ENCODE results near the gene C15orf39.
"Not testable (repeated sequence)": the region's sequence is repeated elsewhere in the genome, so short reads cannot be mapped to it uniquely, and the experiment has no call there.

C15orf39 gene

DNA sequence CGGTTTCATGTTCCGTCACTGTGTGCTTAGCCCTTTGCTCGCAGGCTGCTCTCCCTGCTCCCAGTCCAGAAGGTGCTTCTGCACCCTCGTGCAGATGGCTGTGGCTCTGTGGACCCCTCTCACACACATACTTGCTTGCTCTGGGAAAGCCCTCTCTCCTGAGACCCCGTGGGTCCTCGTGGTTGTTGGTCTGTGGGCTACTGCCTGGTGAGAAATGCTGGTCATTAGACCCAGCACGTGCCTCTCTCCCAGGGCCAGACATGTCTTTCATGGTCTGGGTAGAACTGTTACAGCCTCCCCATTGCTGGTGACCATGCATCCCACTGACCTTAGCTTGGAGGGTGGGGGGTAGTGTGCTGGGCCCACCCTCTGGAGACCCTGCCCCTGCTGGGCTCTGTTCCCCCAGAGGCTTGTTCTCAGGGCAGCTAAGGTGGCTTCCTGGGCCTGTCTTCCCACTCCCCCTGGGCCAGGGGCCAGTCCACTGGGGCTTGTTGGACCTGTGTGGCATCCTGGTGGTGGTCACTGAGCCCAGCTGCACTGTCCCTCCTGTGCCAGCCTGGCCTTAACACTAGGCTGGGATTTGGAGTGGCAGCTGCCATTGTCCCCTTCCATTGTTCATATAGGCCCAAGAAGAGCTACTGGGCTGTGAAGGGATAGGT is 10.6 kb downstream of the C15orf39 start:
- no peak for DNase-seq

DNA sequence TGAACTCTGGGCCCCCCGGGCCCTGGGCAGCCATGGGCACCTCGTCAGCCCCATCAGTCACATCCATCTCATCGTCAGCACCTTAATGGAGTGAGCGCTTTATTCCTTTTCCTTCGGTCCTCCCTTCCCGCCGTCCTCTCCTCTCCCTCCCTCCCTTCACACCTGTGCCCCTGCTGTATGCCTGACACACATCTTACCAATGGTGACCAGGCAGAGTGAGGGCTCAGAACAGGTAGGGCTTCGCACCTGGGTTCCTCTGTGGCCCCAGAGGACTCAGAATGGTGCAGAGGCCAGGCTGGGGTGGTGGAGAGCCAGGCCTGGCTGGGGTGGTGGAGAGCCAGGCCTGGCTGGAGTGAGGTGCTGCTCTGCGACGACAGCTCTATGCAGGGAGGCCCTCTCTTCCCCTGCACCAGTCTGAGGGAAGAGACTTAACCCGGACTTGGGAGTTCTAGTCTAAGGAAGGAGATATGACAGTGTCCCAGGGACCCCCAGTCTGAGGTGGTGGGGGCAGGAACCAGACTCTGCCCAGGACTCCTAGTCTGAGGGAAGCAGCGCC is 11.6 kb downstream of the C15orf39 start:
- no peak for DNase-seq

DNA sequence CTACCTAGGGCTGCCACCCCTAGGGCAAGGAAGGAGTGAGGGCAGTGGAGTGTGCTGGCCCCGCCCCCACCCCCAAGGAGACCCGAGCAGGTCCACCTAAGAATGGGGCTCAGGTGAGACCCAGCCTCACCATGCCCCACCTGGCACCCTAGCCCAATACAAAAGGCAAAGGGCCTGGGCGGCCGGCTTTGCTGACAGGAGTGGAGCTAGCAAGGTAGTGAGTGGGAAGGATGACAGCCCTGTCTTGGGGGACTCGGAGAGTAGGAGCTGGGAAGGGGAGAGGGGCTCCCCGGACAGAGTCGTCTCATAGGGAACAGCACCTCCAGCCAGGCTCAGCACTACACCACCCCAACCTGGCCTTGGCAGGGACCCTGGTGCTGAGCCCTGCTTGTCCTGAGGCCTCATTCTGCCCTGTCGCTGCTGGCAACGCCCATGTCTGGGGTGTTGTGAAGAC is 12.1 kb downstream of the C15orf39 start:
- DNase-seq = no peak

DNA sequence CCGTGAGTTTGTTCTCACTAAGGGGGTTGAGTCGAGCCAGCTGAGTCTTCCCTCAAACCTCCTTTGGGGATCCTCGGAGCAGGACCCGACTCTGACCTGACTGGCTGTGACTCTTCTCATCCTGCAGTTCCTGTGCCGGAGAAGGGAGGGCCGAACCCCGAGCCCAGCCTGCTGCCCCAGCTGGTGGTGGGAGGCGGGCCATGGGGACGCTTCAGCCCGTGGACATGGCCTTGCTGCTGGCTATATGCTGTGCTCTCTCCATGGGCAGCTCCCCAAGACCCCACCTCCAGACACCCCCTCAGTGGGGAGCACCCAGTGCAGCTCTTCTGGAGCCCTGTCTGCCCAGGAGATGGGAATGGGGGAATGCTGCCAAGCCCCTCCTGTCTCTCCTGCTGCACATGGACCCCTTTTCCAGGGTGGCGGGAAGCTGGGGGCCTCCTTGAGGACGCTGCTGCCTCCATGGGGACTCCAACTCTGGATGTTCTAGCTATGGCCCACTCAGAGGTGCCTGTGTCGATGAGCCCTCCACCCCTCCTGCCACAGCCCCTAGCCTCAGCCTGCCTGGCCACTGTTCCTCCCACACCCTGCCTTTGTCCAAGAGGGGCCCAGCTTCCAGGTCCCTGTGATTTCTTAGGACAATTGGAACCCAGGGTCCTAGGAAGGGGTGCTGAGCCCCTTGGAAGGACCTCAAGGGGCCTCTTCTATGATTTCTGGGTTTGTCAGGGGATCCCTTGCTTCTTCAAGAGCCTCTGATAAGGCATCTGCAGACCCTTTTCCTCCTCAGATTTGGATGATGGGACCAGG is 12.8 kb downstream of the C15orf39 start:
- no peak for DNase-seq

DNA sequence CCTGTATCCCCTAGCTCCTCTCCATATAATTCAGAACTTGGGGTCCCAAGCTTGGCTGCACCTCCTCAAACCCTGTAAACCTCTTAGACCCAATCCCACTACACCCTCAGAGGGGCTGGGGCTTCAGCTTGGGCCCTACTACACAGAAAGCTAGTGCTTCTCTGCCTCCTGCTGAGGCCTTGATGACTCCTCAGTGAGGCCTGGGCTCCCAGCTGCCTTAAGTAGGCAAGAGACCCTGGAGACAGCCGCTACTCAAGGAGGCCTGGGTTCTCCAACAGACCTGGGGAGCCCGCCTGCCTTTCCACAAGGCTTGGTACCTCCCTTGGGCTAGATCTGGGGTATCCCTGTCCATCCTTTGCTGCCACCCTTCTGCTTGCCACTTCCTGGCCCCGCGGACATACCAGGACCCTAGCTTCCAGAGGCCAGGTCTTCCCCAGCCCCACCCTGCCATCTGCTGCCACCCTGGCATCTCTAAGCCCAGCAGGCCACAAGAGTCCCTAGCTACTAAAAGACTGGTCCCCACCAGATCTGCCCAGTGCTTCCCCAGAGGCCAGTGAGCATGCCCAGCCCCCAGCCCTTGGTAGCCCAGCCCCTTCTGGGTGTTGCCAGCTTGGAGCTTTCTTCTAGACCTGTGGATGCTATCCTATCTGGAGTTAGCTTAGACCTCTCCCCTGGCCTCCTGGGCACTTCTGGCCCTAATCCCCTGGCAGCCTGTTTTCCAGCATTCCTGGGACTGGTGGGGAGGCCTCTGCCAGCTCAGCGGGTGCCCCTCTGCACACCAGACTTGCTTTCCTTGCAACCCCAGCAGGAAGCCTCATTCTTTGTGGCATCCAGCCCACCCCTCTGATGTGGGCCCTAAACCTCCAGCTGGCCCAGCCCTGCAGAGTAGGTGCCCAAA is 13.7 kb downstream of the C15orf39 start:
- DNase-seq = no peak

DNA sequence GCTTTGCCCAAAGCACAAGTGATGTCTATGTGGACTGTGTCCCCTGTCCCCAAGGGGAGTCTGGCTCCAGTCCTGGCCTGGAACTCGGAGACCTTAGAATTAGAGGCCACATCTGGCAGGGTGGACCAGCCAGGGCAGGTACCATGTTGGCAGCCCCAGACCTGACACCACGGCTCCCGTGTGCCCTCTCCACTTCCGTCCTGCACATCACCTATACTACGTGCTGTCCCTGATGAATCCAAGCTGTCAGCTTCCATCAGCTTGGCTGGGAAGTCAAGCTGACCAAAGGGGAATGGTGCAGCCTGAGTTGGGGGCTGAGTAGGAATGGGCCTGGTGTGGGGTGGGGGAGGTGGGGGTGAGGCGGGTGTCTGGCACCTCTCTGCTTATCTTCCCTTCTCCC is 15.3 kb downstream of the C15orf39 start:
- DNase-seq = no peak

DNA sequence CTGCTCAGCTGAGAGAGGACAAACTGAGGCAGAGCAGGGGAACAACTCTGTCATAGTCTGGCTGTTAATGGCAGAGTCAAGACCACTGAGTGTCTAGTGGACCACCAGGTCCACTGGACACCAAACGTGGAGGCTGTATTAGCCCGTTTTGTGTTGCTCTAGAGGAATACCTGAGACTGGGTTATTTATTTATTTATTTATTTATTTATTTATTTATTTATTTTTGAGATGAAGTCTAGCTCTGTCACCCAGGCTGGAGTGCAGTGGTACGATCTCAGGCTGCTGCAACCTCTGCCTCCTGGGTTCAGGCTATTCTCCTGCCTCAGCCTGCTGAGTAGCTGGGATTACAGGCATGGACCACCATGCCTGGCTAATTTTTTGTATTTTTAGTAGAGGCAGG is 15.9 kb downstream of the C15orf39 start:
- not testable (repeated sequence) for DNase-seq

DNA sequence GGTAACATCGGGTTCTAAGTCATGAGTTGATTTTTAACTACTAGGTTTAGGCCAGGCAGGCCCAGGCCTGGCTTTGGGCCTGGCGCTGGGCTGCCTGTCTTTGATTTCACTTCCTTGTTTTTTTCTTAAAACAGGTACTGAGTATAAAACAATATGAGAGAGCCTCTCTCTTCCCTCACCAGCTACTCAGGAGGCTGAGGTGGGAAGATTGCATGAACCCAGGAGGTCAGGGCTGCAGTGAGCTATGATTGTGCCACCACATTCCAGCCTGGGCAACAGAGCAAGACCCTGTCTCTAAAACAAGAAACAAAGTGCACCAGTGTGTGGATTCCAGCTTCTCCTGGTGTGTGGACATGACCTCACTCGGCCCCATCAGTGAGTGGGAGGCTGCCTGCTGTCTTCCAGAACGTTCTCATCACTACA is 17.8 kb downstream of the C15orf39 start:
- DNase-seq = not testable (repeated sequence)

DNA sequence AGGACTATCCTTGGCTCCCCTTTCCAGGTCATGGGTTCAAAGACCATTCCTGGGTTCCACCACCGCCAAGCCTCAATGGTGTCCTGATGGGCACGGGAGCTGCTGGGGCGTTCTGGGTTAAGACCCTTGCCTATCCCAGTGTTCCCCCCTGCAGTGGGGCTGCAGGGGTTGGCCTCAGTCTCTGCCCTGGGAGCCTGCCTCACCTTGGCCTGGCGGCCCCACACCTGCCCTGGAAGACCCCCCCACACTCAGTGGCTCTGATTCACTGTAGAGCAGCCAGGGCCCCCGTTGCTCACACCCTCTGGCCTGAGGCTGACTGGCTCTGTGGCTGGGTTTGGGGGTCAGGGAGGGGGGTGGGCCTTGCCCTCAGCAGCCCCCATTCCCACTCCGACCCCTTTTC is 22.0 kb downstream of the C15orf39 start:
- DNase-seq = no peak

DNA sequence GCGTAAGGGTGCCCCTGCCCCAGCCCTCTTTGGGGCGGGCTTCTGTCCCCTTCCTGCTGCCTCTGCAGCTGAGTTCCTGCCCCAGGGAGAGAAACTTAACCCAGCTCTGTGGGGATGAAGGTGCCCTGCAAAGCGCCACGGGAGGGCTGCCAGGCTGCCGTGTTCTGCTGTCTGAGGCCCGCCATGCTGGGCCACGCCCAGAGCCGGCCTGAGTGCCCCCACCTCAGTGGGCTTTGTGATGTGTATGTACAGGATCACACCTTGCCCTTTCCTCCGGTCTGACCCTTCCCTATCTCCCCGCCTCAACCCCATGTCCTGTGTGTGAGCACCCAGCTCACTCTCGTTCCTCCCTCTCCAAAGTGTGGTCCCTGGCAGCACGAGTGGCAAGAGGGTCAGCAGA is 22.6 kb downstream of the C15orf39 start:
- no peak for DNase-seq

DNA sequence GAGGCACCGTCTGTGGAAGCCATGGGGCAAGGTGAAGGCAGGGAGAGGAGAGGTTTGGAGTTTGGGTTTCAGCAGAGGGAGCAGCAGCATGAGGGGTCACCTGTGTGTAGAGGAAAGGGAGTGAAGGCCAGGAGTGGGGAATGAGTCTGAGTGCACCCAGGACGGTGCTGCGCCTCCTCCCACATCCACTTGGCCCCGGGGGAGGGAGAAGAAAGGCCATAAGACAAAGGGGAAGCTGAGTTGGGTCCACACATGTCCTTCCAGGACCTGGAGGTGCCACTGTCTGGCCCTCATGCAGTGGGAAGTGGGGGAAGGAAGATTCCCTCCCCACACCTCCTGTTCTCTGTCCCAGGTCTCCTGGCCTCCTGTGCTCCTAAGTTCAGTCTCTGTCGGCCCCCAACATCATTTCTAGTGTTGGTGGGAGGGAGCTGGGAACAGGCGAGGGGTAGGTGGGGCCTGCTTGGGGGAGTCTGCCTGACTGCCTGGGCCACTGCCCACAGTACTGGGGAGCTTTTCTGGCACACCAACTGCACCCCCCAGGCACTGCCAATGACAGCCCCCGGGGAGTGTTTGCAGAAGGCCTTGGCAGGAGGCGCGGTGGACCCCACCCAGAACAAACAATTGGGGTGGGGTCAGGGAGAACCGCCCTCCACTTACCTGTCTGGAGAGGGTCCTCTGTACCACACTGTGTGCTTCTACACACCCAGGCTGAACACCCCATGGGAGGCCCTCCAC is 23.6 kb downstream of the C15orf39 start:
- not testable (repeated sequence) for DNase-seq

DNA sequence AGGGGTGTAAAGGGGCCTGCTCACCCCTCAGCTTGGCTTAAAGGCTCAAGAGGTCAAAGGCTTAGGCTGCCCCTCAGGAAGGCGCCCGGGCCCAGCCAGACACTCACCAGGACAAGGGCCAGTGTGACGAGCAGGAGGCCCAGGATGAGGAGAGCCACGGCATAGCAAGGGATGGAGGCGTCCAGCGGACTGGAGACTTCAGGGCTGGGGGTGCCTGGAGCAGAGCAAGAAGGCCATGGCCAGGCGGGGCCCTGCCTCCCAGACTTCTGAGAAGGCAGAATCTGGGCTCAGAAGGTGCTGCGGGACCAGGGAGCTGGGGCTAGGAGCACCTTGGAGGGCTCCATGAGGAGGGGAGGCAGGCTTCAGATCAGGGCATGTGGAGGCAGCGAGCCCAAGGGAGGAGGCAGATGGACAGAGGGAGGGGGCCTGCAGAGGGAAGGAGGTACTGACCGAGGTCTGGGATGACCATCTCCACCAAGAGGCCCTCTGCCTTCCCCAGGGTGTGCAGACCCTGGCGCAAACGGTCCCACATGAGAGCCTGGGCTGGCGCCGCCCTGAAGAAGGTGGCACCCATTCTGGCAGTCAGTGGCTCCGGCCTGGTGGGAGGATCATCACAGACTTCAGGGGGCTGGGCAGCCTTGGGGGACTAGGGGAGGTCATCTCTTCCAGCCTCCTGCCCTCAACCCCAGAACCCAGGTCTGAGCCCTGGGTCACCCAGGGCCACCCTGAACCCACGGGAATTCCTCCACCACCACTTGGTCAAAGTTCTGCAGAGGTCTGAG is 24.5 kb downstream of the C15orf39 start:
- no peak for DNase-seq

DNA sequence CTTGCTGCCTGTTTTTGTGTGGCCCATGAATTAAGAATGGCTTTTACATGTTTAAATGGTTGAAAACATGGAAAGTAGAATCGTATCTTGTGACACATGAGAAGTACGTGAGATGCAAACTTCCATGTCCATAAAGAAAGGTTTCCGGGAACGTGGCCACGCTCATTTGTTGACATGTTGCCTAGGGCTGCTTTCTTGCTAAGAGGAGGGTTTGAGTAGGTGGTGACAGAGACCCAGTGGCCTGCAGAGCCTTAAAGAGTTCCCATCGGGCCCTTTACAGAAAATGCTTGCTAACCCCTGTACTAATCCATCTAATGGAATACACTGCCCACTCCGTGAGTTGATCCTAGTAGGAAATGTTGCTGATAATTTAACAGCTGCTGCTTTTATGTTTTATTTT is 25.4 kb downstream of the C15orf39 start:
- DNase-seq = not testable (repeated sequence)

DNA sequence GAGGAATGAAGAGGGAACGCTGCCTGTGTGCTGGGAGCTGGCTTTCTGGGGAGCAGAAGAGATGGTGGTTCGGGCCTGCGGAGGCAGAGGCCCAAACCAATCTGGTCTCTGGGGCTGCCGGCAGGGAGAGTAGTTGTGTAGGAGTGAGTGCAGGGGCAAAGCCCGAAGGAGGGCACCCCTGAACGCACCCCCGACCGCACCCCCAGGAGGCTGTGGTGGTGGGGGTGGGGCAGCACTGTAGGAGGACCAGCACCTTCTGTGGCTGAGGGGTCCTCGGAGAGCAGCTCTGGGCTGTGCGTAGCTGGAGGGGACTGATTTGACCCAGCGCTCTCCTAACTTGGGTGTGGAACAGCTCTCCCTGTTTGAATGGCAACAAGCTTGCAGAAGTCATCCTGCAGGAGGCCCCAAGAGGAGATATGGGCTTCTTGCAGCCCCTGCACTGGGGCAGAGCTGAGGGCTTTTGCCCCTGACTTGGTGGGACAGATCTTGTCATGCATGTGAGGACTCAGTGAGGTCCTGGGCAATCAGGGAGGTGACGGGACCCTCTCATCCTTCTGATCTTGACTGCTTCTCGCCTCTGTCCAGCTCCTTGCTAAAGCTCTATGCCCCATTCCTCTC is 26.1 kb downstream of the C15orf39 start:
- DNase-seq = no peak

DNA sequence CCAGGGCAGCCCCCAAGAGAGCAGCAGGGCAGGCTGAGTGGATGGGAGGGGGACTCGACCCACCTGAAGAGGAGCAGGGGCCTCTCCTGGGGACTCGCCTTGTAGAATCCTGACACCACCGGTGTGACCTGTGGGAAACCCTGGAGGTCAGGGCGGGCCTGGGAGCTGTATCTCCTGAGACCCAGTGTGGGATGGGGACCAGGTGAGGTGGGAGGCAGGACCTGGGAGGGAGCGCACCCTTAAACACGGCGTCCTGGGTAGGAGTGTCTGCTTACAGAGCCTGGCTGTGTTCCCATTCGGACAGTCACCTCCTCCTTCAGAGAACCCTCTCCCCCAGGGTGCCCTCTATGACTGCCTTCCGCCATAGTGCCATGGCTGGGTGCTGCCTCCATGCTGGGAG is 27.1 kb downstream of the C15orf39 start:
- no peak for DNase-seq

DNA sequence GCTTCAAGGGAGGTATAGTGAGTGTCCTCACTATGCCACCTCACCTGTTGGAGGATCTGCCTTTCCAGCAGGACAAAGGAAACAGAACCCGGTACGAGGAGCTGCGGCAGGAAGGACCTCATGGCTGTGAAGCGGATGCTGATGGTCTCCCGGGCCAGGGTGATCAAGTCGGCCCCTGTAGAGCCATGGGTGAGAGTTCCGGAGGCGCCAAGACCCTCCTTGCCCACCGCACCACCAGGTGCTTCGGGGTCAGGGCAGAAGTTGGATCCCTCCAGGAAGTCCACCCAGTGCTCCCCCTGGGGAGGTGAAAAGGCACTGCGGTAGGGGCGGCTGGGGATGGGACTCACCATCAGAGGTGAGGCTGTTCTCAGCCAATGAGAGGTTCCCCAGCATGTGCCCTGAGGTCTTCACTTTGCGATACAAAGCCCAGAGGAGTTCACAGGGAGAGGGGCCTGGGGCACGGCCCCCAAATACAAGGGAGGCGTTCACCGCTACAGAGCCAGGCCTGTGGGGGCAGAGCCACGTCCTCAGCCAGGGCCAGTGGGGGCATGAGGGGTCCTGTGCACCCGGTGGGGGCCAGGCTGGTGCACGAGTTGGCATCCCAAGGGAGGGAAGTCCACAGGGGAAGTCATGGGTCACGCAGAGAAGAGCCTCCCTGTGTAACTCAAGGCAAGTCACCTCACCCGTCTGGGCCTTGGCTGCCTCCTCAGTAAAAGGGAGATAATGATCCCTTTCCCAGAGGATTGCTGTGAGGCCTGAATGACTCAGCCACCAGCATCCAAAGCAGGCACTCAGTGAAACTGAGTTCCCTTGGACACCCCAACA is 27.7 kb downstream of the C15orf39 start:
- no peak for DNase-seq

DNA sequence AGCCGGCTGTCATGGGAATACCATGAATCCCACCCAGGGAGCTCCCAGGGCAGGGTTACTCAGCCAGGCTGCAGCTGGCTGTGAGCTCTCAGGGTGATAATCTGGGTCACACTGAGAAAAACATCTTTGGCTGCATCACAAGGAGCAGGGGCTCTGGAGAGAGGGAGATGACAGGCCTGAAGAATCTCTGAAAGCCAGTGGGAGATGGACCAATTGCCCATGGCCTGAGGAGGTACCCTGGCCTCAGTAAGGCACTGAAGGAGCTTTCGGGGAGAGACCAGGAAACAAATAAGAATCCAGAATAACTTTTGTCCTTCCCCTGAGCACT is 28.3 kb downstream of the C15orf39 start:
- DNase-seq = no peak

DNA sequence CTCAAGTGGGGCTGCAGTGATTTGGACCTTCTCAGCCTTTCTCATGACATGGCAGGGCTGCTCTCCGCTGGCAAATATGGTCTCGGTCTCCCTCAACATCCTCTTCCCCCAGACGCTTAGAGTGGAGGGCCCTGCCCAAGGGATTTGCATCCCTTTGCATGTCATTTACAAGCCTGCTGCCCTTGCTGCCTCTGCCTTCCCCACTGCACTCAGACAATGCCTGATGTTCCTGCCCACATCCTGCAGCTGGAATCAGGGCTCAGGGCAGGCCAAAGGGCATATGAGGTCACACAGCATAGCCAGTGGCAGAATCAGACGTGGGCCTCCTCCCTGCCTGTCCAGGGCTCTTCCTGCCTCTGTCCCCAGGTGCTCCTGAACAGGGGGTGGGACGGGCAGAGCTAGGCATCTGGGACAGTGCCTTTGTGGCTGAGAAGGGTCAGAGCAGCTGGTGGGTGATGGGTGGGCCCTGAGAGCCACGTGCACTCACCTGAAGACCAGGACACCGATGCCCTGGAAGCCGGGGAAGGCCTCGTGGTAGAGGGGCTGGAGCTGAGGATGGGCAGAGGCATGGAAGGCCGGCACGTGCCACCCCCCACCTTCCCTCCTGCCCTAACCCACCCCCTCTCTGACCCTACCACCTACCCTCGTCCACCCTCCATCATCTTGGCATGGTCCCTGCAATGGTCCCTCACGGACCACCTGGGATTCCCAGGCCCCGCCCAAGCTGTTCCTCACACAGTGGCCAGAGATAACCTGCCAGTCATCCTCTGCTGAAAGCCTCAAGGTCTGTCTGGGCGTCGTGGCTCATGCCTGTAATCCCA is 29.1 kb downstream of the C15orf39 start:
- no peak for DNase-seq

DNA sequence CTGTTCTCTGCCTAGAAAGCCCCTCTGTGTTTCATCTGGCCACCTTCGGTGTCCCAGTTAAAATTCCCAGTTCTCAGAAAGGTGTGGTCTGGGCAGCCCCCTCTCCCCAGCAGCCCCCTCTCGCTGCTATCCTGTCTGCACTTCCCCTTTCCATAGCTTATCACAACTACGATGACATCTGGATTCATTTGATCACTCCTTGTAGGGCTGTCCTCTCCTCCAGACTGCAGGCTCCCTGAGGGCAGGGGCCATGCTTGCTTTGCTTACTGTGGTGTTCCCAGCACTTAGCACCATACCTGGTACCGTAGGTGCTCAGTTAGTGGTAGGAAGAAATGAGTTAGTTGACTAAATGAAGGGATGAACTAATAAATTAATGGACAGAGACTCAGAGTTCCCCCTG is 30.2 kb downstream of the C15orf39 start:
- no peak for DNase-seq

Measured in T-helper 9 cell (primary cell).